Bronchial epithelial cell (primary cell): ENCODE data around the gene RNF166. TPM values are rescaled to one million over a fixed set of nuclear protein-coding genes. Genes with fewer than 3 reads are reported as not detected.

Experiments used
- DNase-seq: peaks from one replicate; pipeline ENCODE4 v3.0.0-alpha.2; 2010; ENCODE audit warnings: low read depth
- FAIRE-seq: peaks from 2 replicates; lab custom pipeline; 2011; peaks lifted over from hg19 to GRCh38; lab: Jason Lieb, UNC
- H3K27me3 ChIP-seq: 2 replicates; pipeline ENCODE4 v1.5.1; 2011; ENCODE audit warnings: low read length; ENCODE audit not compliant: control insufficient read depth, insufficient read depth
- H3K36me3 ChIP-seq: 2 replicates; pipeline ENCODE4 v1.5.1; 2011; ENCODE audit warnings: low read length; ENCODE audit not compliant: control insufficient read depth, insufficient read depth
- H3K4me3 ChIP-seq: 2 replicates; pipeline ENCODE4 v1.5.1; 2011; ENCODE audit warnings: mild to moderate bottlenecking, low read depth, low read length, control low read depth
- CTCF ChIP-seq: IDR thresholded peaks from 2 replicates; pipeline ENCODE4 v1.5.1; 2011; ENCODE audit warnings: mild to moderate bottlenecking, moderate library complexity, low read length, control low read depth, inconsistent platforms; ENCODE audit not compliant: insufficient read depth, severe bottlenecking
- total RNA-seq: library from RNA; depleted of rRNA; stranded (reverse); fragments of >200 nt; gene quantifications from 2 replicates; pipeline ENCODE4 v1.2.1, GENCODE V29; 2014

The RNF166 gene
- total RNA-seq: 6.8 and 9.7 TPM in 2 replicates

DNA sequence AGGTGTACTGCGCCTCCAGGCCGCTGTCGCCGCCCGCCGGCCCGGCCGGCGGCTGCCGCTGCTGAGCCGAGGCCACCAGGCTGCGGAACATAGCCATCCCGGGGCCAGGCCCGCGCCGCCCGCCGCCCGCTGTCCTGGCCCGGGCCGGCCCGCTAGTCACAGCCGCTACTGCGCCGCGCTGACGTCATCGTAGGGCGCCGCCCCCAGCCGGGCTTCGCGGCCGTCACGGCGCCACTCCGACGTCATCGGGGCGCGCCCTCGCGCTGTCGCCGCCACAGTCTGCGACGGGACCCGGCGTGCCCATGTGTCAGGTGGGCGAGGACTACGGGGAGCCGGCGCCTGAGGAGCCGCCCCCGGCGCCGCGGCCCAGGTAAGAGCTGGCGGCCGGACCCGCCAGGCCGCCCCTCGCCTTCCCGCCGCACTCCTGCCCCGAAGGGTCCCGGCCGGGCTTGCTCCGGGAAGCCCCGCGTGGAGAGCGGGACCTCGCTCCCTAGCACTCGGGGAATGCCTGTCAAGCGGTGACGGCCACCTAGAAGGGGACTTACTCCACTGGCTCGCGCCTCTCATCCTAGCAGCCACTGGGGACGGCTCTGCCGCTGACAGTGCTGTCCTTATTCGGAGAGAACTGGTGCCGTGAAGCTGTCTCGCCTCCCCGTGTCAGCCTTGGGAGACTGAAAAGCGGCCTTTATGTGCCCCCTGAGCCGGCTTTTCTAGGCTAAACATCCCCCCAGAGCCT is at the start of gene RNF166, which contains the start of gene CTU2:
RNF166 (minus strand) TSS at position 180 of the 736 bp plus-strand sequence; CDS start at position 97, 83 bp downstream.
CTU2 (plus strand) TSS at position 275 of the 736 bp plus-strand sequence; CDS start at position 303, 28 bp downstream.
- H3K27me3 ChIP-seq: no peaks in the 10 kb centered on the region
- FAIRE-seq: no peak
- TF ChIP-seq CTCF: no peak
- H3K4me3 ChIP-seq: peak within 1 kb of the TSS; percentile 99
- peaks cover 6% of the 10 kb centered on the region for H3K36me3 ChIP-seq
- DNase-seq: peak; percentile 73

- FAIRE-seq (no peak), DNase-seq (peak; percentile 73)
- Histone ChIP-seq H3K27me3 (no peaks in the 10 kb centered on the region), H3K4me3 (no peak overlapping the region), H3K36me3 (peaks cover 15% of the 10 kb centered on the region)
- TF ChIP-seq CTCF: peak; percentile 42
Observed at GRCh38 chr16:88754912-88755744, 48.9 kb upstream of the RNF166 start.

- no peak for TF ChIP-seq CTCF
- H3K36me3 ChIP-seq: peaks cover 15% of the 10 kb centered on the region
- DNase-seq (no peak), FAIRE-seq (no peak)
- H3K27me3 ChIP-seq: no peaks in the 10 kb centered on the region
- no peak overlapping the region for H3K4me3 ChIP-seq
Observed at GRCh38 chr16:88754109-88754911, 48.1 kb upstream of the RNF166 start.

GRCh38 chr16:88753602-88754001 is 47.4 kb upstream of the RNF166 start:
- H3K36me3 ChIP-seq: peaks cover 14% of the 10 kb centered on the region
- FAIRE-seq (no peak), DNase-seq (no peak)
- H3K4me3 ChIP-seq: no peak overlapping the region
- H3K27me3 ChIP-seq: no peaks in the 10 kb centered on the region
- no peak for TF ChIP-seq CTCF

- H3K36me3 ChIP-seq: peaks cover 12% of the 10 kb centered on the region
- FAIRE-seq: no peak
- no peaks in the 10 kb centered on the region for H3K27me3 ChIP-seq
- H3K4me3 ChIP-seq: no peak overlapping the region
- DNase-seq: no peak
- TF ChIP-seq CTCF: no peak
Observed at GRCh38 chr16:88753191-88753590, 47.0 kb upstream of the RNF166 start.
